Measurements from ENCODE around the gene MID1.

Gene MID1

GRCh38 chrX:10570601-10571000, 49.8 kb downstream of the MID1 start:
- Histone ChIP-seq H3K4me2 (ENCODE audit: low read depth, low read length, poor library complexity, severe bottlenecking) (no peak overlapping the region), H2AFZ (ENCODE audit: low read depth, low read length, severe bottlenecking) (no peak overlapping the region), H3K27me3 (ENCODE audit: low read length) (no peaks in the 10 kb centered on the region), H3K79me2 (ENCODE audit: insufficient read depth, low read length) (no peaks in the 10 kb centered on the region), H3K9me3 (ENCODE audit: insufficient read depth, low read length) (no peaks in the 10 kb centered on the region), H3K9ac (ENCODE audit: low read length) (no peak overlapping the region), H3K4me3 (ENCODE audit: insufficient read depth, low read length, poor library complexity, severe bottlenecking) (no peak overlapping the region), H3K36me3 (ENCODE audit: low read length) (no peaks in the 10 kb centered on the region), H3F3A (ENCODE audit: insufficient read depth) (no peaks in the 10 kb centered on the region), H4K20me1 (ENCODE audit: low read depth, low read length) (no peaks in the 10 kb centered on the region), H3K27ac (ENCODE audit: low read depth, low read length) (no peak overlapping the region), H3K9me2 (replicated peaks; ENCODE audit: insufficient read depth, low read length) (no peaks in the 10 kb centered on the region)
- TF ChIP-seq, protein P1, sequence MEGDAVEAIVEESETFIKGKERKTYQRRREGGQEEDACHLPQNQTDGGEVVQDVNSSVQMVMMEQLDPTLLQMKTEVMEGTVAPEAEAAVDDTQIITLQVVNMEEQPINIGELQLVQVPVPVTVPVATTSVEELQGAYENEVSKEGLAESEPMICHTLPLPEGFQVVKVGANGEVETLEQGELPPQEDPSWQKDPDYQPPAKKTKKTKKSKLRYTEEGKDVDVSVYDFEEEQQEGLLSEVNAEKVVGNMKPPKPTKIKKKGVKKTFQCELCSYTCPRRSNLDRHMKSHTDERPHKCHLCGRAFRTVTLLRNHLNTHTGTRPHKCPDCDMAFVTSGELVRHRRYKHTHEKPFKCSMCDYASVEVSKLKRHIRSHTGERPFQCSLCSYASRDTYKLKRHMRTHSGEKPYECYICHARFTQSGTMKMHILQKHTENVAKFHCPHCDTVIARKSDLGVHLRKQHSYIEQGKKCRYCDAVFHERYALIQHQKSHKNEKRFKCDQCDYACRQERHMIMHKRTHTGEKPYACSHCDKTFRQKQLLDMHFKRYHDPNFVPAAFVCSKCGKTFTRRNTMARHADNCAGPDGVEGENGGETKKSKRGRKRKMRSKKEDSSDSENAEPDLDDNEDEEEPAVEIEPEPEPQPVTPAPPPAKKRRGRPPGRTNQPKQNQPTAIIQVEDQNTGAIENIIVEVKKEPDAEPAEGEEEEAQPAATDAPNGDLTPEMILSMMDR (IDR thresholded peaks at IDR 0.05; ENCODE audit: insufficient read depth, low read length, poor library complexity, severe bottlenecking), result no peak
- TF ChIP-seq EZH2phosphoT487 (conservative IDR thresholded peaks at IDR 0.05; ENCODE audit: low read length), result no peak

DNA sequence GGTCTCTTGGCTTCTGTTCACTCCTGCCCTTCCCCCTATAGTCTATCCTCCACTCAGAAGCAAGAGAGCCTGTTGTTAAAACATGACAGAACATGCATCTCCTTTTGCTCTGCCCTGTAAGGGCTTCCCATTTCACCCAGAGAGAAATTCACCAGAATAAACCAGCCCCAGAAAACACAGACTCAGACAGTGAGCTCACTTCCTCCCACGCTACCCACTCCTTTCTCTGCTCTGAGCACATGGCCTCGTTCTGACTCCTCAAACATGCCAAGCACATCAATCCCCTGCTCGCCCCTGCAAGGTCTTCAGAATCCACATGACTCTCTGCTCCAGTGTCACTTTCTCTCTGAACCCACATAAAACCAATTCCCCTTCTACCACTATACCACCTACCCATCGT, 50.4 kb downstream of the MID1 start:
- no peak overlapping the region for H3K9ac ChIP-seq (ENCODE audit: low read length)
- no peaks in the 10 kb centered on the region for H3F3A ChIP-seq (ENCODE audit: insufficient read depth)
- no peaks in the 10 kb centered on the region for H3K9me2 ChIP-seq (replicated peaks; ENCODE audit: insufficient read depth, low read length)
- H2AFZ ChIP-seq (ENCODE audit: low read depth, low read length, severe bottlenecking), result no peak overlapping the region
- H3K4me3 ChIP-seq (ENCODE audit: insufficient read depth, low read length, poor library complexity, severe bottlenecking), result no peak overlapping the region
- no peaks in the 10 kb centered on the region for H3K79me2 ChIP-seq (ENCODE audit: insufficient read depth, low read length)
- H3K4me2 ChIP-seq (ENCODE audit: low read depth, low read length, poor library complexity, severe bottlenecking), result no peak overlapping the region
- no peaks in the 10 kb centered on the region for H3K27me3 ChIP-seq (ENCODE audit: low read length)
- H3K36me3 ChIP-seq (ENCODE audit: low read length), result no peaks in the 10 kb centered on the region
- H4K20me1 ChIP-seq (ENCODE audit: low read depth, low read length), result no peaks in the 10 kb centered on the region
- no peaks in the 10 kb centered on the region for H3K9me3 ChIP-seq (ENCODE audit: insufficient read depth, low read length)
- TF ChIP-seq EZH2phosphoT487 (conservative IDR thresholded peaks at IDR 0.05; ENCODE audit: low read length), result no peak
- TF ChIP-seq, protein P1 (IDR thresholded peaks at IDR 0.05; ENCODE audit: insufficient read depth, low read length, poor library complexity, severe bottlenecking), result no peak
- H3K27ac ChIP-seq (ENCODE audit: low read depth, low read length), result no peak overlapping the region

- H3K79me2 ChIP-seq (ENCODE audit: insufficient read depth, low read length), result no peaks in the 10 kb centered on the region
- TF ChIP-seq EZH2phosphoT487 (conservative IDR thresholded peaks at IDR 0.05; ENCODE audit: low read length), result no peak
- TF ChIP-seq, protein P1 (IDR thresholded peaks at IDR 0.05; ENCODE audit: insufficient read depth, low read length, poor library complexity, severe bottlenecking), result no peak
- H3K9me3 ChIP-seq (ENCODE audit: insufficient read depth, low read length), result no peaks in the 10 kb centered on the region
- H3K9ac ChIP-seq (ENCODE audit: low read length), result no peak overlapping the region
- H3K4me2 ChIP-seq (ENCODE audit: low read depth, low read length, poor library complexity, severe bottlenecking), result no peak overlapping the region
- H3K27me3 ChIP-seq (ENCODE audit: low read length), result no peaks in the 10 kb centered on the region
- no peaks in the 10 kb centered on the region for H3K36me3 ChIP-seq (ENCODE audit: low read length)
- no peaks in the 10 kb centered on the region for H3F3A ChIP-seq (ENCODE audit: insufficient read depth)
- H3K27ac ChIP-seq (ENCODE audit: low read depth, low read length), result no peak overlapping the region
- no peak overlapping the region for H2AFZ ChIP-seq (ENCODE audit: low read depth, low read length, severe bottlenecking)
- H3K4me3 ChIP-seq (ENCODE audit: insufficient read depth, low read length, poor library complexity, severe bottlenecking), result no peak overlapping the region
- H3K9me2 ChIP-seq (replicated peaks; ENCODE audit: insufficient read depth, low read length), result no peaks in the 10 kb centered on the region
- H4K20me1 ChIP-seq (ENCODE audit: low read depth, low read length), result no peaks in the 10 kb centered on the region
Observed at GRCh38 chrX:10568428-10568827, 52.0 kb downstream of the MID1 start.

All from SU-DHL-6 (cell line).